DMS114 treated with DMSO at 0.1 percent for 48 hours (cell line): ENCODE measurements around the gene VSX2.

ENCODE experiments used
- DNase-seq: peaks from one replicate; lab custom pipeline; 2025; ENCODE audit not compliant: unreplicated experiment; lab: John Stamatoyannopoulos, UW

The VSX2 gene

DNA sequence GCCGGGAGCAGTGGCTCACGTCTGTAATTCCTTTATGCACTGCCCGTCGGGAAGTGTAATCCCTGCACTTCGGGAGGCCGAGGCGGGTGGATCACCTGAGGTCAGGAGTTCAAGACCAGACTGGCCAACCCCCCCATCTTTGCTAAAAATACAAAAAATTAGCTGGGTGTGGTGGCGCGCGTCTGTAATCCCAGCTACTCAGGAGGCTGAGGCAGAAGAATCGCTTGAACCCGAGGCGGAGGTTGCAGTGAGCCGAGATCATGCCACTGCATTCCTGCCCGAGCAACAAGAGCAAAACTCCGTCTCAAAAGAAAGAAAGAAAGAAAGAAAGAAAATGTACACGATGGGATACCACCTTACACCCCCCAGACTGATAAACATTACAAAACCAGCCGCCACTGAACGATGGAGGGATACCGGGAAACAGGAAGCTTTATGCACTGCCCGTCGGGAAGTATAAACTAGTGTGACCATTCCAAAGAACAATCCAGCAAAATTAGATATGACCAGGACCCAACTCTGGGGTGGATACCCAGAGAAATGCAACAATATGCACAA, 62.4 kb downstream of the VSX2 start:
- DNase-seq, result no peak

DNA sequence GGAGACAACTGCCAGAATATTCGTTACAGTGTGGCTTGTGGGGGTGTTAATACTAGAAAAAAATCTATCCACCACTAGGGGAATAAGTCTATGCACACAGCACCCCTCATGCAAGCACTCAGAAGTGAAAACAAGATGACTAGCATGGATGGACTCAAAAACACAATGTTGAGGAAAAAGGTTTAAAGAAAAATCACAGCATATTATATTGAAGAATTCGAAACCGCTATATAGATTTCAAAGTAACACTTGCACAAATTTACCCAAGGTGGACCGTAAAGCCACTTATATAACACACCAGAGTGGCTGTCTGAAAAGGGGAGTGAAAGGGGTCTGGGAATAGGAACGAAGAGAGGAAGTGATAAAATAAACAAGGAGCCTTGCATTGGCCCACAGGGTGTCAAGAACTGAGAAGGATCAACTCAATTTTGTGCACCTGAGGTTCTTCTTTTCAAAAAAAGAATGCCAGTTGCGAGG, 62.9 kb downstream of the VSX2 start:
- peak; percentile 63 for DNase-seq

DNA sequence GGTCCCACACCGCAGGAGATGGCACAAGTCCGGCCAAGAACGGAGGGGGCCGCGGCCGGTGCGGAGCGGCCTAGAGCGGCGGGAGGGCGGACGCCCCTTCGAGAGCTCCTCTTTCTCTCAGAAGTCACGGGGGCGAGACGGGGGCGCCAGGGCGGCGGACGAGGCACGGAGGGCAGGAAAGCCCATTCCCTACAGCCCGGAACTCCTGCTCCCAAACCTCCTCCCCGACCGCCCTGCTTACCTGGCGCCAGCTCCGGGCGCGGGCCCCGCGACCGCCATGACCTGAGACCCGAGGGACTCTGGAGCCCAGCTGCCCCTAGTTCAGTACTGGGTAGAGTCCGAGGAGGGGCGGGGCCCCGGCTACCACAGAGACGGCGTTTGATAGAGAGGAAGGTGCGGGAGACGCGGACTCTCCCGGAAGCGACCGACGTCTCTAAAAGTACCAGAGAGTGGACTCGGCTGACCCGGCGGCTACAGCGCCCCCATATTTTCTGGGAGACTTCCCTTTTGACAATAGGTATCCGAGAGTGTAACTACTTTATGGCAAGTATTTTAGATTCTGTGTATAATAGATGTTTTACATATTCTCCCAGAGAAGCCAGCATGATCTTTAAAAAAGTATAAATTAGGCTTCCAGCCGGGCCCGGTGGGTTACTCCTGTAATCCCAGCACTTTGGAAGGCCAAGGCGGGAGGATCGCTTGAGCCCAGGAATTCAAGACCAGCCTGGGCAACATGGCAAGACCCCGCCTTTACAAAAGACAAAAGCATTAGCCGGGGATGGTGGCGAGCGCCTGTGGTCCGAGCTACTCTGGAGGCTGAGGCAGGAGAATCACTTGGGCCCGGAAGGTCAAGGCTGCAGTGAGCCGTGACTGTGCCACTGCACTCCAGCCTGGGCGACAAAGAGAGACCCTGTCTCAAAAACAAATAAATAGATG, 63.7 kb downstream of the VSX2 start, which contains the start of gene ABCD4:
Gene ABCD4, minus strand, starts transcription at position 301 of the 936 bp plus-strand sequence. Its CDS starts 22 bp downstream, at position 279.
- DNase-seq, result peak; percentile 85

DNA sequence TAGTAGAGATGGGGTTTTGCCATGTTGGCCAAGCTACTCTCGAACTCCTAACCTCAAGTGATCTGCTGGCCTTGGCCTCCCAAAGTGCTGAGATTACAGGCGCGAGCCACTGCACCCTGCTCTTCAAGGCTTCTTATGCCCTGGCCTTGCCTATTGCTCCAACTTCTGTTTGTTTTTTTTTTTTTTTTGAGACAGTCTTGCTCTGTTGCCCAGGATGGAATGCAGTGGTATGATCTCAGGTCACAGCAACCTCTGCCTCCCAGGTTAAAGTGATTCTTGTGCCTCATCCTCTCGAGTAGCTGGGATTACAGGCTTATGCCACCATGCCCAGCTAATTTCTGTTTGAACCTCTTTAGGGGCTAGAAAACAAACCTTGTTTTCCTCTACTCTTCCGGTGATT, 69.4 kb downstream of the VSX2 start:
- no peak for DNase-seq

DNA sequence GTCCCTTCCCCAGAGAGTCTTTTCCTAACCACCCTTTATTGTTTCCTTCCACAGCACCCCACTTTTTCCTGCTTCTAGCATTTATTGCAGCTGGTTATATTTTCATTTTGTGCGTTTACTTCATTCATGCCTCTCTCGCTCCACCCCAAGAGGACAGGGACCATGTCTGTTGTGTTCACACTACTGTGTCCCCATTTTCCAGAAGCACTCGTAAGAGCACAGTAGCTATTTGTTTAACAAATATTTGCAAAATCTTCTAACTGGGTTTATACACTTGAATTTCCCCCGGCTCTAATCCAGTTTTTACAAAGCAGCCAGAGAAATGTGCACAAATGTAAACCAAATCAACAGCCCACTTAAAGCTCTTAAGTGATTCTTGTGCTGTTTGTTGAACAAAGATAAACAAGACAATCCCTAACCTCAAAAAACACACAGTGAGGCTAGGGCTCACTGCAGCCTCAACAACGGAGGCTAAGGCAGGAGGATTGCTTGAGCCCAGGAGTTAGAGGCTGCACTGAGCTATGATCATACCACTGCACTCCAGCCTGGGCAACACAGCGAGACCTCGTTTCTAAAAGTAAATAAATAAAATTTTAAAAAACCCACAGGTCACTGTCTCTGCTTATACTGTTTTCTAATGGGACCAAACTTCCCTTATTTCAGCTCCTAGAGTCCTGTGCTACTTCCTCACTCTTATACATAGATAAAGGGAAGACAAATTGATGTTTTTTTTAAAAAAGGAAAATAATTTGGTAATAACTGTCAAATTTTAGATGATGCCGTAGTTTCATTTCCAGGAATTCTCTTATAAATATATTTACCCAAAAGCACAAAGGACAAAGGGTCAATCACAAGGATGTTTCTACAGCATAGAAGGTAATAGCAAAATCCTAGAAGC, 70.1 kb downstream of the VSX2 start:
- DNase-seq, result no peak

DNA sequence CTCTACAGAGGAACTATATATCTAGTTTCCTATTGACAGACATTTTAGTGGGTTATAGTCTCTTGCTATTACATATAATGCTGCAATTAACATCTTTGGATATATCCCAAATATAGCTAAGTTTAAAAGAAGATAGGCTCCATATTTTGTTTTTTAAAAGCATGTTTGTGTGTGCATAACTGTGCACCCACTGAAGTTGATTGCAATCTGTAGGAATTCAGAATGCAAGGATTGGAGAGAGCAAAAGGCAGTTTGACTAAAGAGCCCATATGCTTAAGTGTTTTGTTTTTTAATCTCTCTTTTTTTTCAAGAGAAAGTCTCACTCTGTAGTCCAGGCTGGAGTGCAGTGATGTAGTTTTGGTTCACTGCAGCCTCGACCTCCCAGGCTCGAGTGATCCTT, 72.9 kb downstream of the VSX2 start:
- no peak for DNase-seq
